Vagina (tissue), 2 donors: ENCODE measurements around the gene GALNT9. TPM values are rescaled to one million over a fixed set of nuclear protein-coding genes. Genes with fewer than 3 reads are reported as not detected.

Source experiments
- DNase-seq, 2 donors: peaks; one replicate each; pipeline ENCODE4 v3.0.0-alpha.2; 2017; ENCODE audit errors: extremely low spot score in 2 of 2
- H3K27ac ChIP-seq: fragments of 200-600 bp; sonication (generic); one replicate; pipeline ENCODE4 v1.5.1; 2019
- H3K27me3 ChIP-seq: fragments of 200-600 bp; sonication (generic); one replicate; pipeline ENCODE4 v1.5.1; 2019
- H3K36me3 ChIP-seq, 2 donors: fragments of 200-600 bp; sonication (generic); one replicate each; pipeline ENCODE4 v1.5.1; 2017 to 2019
- H3K4me1 ChIP-seq: fragments of 200-600 bp; sonication (generic); one replicate; pipeline ENCODE4 v1.5.1; 2019
- H3K4me3 ChIP-seq, 2 donors: fragments of 200-600 bp; sonication (generic); 1 replicate in 1 of 2; 2 replicates in 1 of 2; pipeline ENCODE4 v1.5.1; 2016 to 2019
- H3K9me3 ChIP-seq: fragments of 200-600 bp; sonication (generic); one replicate; pipeline ENCODE4 v1.5.1; 2019
- CTCF ChIP-seq, 3 experiments: fragments of 450-650 bp in 2 of 3; fragments of 200-600 bp in 1 of 3; sonication (generic) in 1 of 3; IDR thresholded peaks; one replicate each; pipeline ENCODE4 v1.5.1; 2017 to 2019; ENCODE audit warnings: antibody characterized with exemption in 3 of 3, mild to moderate bottlenecking in 2 of 3, moderate library complexity in 2 of 3
- POLR2A ChIP-seq, 2 donors: fragments of 450-650 bp; IDR thresholded peaks; one replicate each; pipeline ENCODE4 v1.6.1; 2017; ENCODE audit warnings: antibody characterized with exemption in 2 of 2, mild to moderate bottlenecking in 2 of 2, moderate library complexity in 2 of 2
- POLR2AphosphoS5 ChIP-seq, 2 donors: sonication (generic); formaldehyde crosslinking; IDR thresholded peaks; one replicate each; pipeline ENCODE4 v1.9.0; 2017; ENCODE audit warnings: antibody characterized with exemption in 2 of 2, mild to moderate bottlenecking in 2 of 2, low read depth in 1 of 2; ENCODE audit not compliant: insufficient read depth in 1 of 2
- intact Hi-C: fragments of 100-400 bp; cut with DNase I; formaldehyde crosslinking; loops from one replicate; pipeline ENCODE4 v1.15.1; 2023
- total RNA-seq: library from RNA; depleted of rRNA; stranded (reverse); fragments of >200 nt; gene quantifications from one replicate; pipeline ENCODE4 v1.2.3, GENCODE V29; 2016

GALNT9 gene
- total RNA-seq, 1 donor from 2014 or later = 1.5 TPM

- intact Hi-C loops = no loop called here
- no peaks in the 10 kb centered on the region for H3K27me3 ChIP-seq
- TF ChIP-seq POLR2AphosphoS5 (IDR thresholded peaks at IDR 0.05; ENCODE audit: insufficient read depth in 1 of 2, low read depth in 1 of 2) = no peak
- no peak for TF ChIP-seq CTCF (IDR thresholded peaks at IDR 0.05)
- no peak for TF ChIP-seq POLR2A (IDR thresholded peaks at IDR 0.05)
These were observed 68.7 kb downstream of the GALNT9 start for GRCh38 chr12:132260721-132261120.

GRCh38 chr12:132259872-132260695, 69.3 kb downstream of the GALNT9 start:
- H3K4me3 ChIP-seq = no peak overlapping the region
- TF ChIP-seq POLR2A (IDR thresholded peaks at IDR 0.05) (no peak), POLR2AphosphoS5 (IDR thresholded peaks at IDR 0.05; ENCODE audit: insufficient read depth in 1 of 2, low read depth in 1 of 2) (no peak), CTCF (IDR thresholded peaks at IDR 0.05) (no peak)
- no peaks in the 10 kb centered on the region for H3K27me3 ChIP-seq
- no peaks in the 10 kb centered on the region for H3K9me3 ChIP-seq
- H3K36me3 ChIP-seq = no peaks in the 10 kb centered on the region
- H3K4me1 ChIP-seq = no peaks in the 10 kb centered on the region
- no peak overlapping the region for H3K27ac ChIP-seq
- no peak for DNase-seq
- intact Hi-C loops = no loop called here

More at GRCh38 chr12:132260721-132261120, 68.7 kb downstream of the GALNT9 start:
- Histone ChIP-seq H3K9me3 (no peaks in the 10 kb centered on the region), H3K4me3 (no peak overlapping the region), H3K27ac (no peak overlapping the region), H3K36me3 (no peaks in the 10 kb centered on the region), H3K4me1 (no peaks in the 10 kb centered on the region)
- DNase-seq = no peak

- Histone ChIP-seq H3K36me3 (no peaks in the 10 kb centered on the region), H3K4me1 (no peaks in the 10 kb centered on the region), H3K9me3 (no peaks in the 10 kb centered on the region), H3K4me3 (no peak overlapping the region), H3K27ac (no peak overlapping the region), H3K27me3 (no peaks in the 10 kb centered on the region)
- no peak for TF ChIP-seq CTCF (IDR thresholded peaks at IDR 0.05)
- no peak for TF ChIP-seq POLR2AphosphoS5 (IDR thresholded peaks at IDR 0.05; ENCODE audit: insufficient read depth in 1 of 2, low read depth in 1 of 2)
- no peak for TF ChIP-seq POLR2A (IDR thresholded peaks at IDR 0.05)
- intact Hi-C loops = no loop called here
- DNase-seq = no peak
These were observed 70.0 kb downstream of the GALNT9 start for GRCh38 chr12:132259364-132259871.

- no peak overlapping the region for H3K27ac ChIP-seq
- H3K36me3 ChIP-seq = no peaks in the 10 kb centered on the region
- H3K4me3 ChIP-seq = no peak overlapping the region
- intact Hi-C loops = no loop called here
- no peak for DNase-seq
- H3K4me1 ChIP-seq = no peaks in the 10 kb centered on the region
- no peaks in the 10 kb centered on the region for H3K27me3 ChIP-seq
- no peak for TF ChIP-seq POLR2A (IDR thresholded peaks at IDR 0.05)
- TF ChIP-seq POLR2AphosphoS5 (IDR thresholded peaks at IDR 0.05; ENCODE audit: insufficient read depth in 1 of 2, low read depth in 1 of 2) = no peak
- no peak for TF ChIP-seq CTCF (IDR thresholded peaks at IDR 0.05)
- H3K9me3 ChIP-seq = no peaks in the 10 kb centered on the region
These were observed 70.8 kb downstream of the GALNT9 start for GRCh38 chr12:132258543-132258942.

- Histone ChIP-seq H3K27ac (no peak overlapping the region), H3K9me3 (no peaks in the 10 kb centered on the region), H3K4me1 (no peaks in the 10 kb centered on the region), H3K4me3 (no peak overlapping the region), H3K27me3 (no peaks in the 10 kb centered on the region), H3K36me3 (no peaks in the 10 kb centered on the region)
- no peak for DNase-seq
- no peak for TF ChIP-seq POLR2A (IDR thresholded peaks at IDR 0.05)
- TF ChIP-seq POLR2AphosphoS5 (IDR thresholded peaks at IDR 0.05; ENCODE audit: insufficient read depth in 1 of 2, low read depth in 1 of 2) = no peak
- no peak for TF ChIP-seq CTCF (IDR thresholded peaks at IDR 0.05)
- intact Hi-C loops = no loop called here
These were observed 71.4 kb downstream of the GALNT9 start for GRCh38 chr12:132257955-132258490.
